ENCODE measurements around the gene PRTG.

Gene PRTG

GRCh38 chr15:55573224-55573623, 169.7 kb downstream of the PRTG start:
- TF ChIP-seq CTCF (conservative IDR thresholded peaks at IDR 0.05; ENCODE audit: low read length): no peak
- DNase-seq (ENCODE audit: low read depth): no peak
- H3K4me3 ChIP-seq (ENCODE audit: low read length): no peak overlapping the region

DNA sequence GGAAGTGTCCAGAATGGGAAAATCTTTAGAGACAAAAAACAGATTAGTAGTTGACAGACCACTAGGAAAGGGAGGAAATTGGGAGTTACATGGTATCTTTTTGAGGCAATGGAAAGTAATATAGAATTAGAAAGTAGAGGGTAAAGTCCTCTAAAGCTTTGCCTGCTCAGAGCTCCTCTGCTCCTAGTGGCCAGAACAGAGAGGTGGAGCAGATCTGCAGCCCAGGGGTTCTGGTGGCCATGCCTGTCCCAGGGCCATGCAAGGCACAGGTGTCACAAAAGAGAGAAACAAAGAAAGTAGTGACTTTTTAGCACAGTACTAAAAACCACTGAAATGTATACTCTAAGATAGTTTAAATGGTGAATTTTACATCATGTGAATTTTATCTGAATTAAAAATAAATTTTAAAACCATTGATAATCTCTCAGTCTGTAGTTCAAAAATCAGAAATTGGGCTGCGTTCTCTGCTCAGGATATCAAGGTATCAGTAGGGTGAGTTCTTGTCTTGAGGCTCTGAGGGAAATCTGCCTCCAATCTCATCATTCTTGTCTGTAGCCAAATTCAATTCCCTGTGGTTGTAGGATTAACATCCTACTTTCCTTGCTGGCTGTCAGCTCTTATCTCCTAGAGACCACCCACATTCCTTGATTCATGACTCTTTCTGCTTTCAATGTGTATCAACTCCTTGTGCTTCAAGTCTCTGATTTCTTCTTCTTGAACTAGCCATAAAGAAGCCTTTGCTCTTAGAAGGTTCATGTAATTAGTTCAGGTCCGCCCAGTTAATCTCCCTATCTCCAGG, 178.4 kb downstream of the PRTG start:
- no peak for DNase-seq (ENCODE audit: low read depth)
- H3K4me3 ChIP-seq (ENCODE audit: low read length): no peak overlapping the region
- peak; percentile 17; the same call in 1 of the 2 replicates for TF ChIP-seq CTCF (conservative IDR thresholded peaks at IDR 0.05; ENCODE audit: low read length)

- H3K4me3 ChIP-seq (ENCODE audit: low read length): no peak overlapping the region
- TF ChIP-seq CTCF (conservative IDR thresholded peaks at IDR 0.05; ENCODE audit: low read length): no peak
- no peak for DNase-seq (ENCODE audit: low read depth)
Measured at GRCh38 chr15:55562601-55563000, 180.4 kb downstream of the PRTG start.

All from AG10803 (cell line).